Measurements from ENCODE around the gene ZNF607. TPM values are rescaled to one million over a fixed set of nuclear protein-coding genes. Genes with fewer than 3 reads are reported as not detected.

Gene ZNF607
- total RNA-seq, 1 experiment from 2014 or later, result 14.5 TPM

DNA sequence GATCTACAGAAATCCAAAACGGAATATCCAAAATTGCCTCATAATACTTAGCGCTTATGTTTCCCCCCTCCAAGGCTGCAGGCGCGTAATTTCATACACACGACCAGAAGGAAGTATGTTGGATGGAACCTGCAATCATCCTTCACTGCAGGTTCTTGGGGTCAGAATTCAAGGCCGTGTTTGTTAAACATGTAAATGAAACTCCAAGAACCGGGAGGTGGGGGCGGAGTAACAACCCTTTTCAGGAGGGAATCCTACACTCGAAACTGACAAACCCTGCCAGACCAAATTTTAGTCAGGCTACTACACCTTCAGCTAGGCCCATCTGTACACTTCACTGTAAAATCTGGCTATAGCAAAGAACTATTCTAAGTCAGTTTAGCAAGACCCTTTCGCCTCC, 1.3 kb downstream of the ZNF607 start:
- TF ChIP-seq CTCF (IDR thresholded peaks at IDR 0.05; ENCODE audit: insufficient read depth in 1 of 2, low read depth in 1 of 2, low read length in 1 of 2, severe bottlenecking in 1 of 2, unreplicated experiment in 1 of 2), result no peak
- Histone ChIP-seq H3K4me1 (0 out of 2 replicates have a peak, but pooled peaks cover 3% of the 10 kb centered on the region), H3K4me3 (ENCODE audit: low read depth, low read length) (peak overlapping the region; percentile 60), H3K36me3 (ENCODE audit: control insufficient read depth, insufficient read depth, low read length) (no peaks in the 10 kb centered on the region), H3K27me3 (replicated peaks; ENCODE audit: control insufficient read depth, insufficient read depth, low read length) (no peaks in the 10 kb centered on the region), H3K9me3 (no peaks in the 10 kb centered on the region; the same call in 1 of the 2 replicates)
- intact Hi-C loops (cut with micrococcal nuclease; ENCODE audit: unreplicated experiment), result loop anchor here (2.0 kb wide), 2 partner anchors 64 to 124 kb away; partner anchors contain the start of genes ZFP30, ZNF540 and ZNF571
- peaks cover under 1% of the 10 kb centered on the region for H3K9me3 Mint-ChIP-seq (ENCODE audit: unreplicated experiment)
- peak overlapping the region; percentile 96 for H3K4me3 Mint-ChIP-seq (ENCODE audit: unreplicated experiment)
- POLR2A ChIA-PET, result no interaction called here
- DNase-seq, result no peak
- H3K27ac Mint-ChIP-seq (ENCODE audit: unreplicated experiment), result peak overlapping the region; percentile 91
- CTCF ChIA-PET, result interaction anchor here (1.4 kb wide), 1 partner anchor 124 kb away, joined by 3 read pairs; the partner anchor contains the start of genes ZNF540 and ZNF571
- no TSS peak for BruUV-seq (replicated peaks)
- peaks cover 35% of the 10 kb centered on the region for H3K36me3 Mint-ChIP-seq (ENCODE audit: insufficient read depth, unreplicated experiment)
- peaks cover 12% of the 10 kb centered on the region for H3K4me1 Mint-ChIP-seq (ENCODE audit: low read depth, unreplicated experiment)
- no peaks in the 10 kb centered on the region for H3K27me3 Mint-ChIP-seq (ENCODE audit: insufficient read depth, unreplicated experiment)

DNA sequence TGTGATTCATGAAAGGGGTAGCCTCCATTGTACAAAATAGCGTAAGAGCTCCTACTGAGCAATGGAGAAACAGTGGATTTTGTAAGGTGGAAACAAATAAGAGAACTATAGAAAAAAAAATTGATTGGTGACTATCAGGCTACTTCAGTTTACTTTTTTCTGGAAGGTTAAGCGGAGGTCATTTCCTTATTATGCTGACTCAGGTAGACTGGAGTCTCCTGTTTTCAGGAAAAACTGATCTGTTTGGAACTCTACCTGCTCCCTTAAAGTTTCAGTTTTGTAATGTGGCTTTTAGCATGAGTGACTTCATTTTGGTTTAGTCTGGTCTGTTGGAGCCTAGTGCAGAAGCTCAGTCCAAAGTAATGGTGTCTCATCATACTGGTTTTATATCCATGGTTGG, 3.4 kb downstream of the ZNF607 start:
- Mint-ChIP-seq H3K9me3 (ENCODE audit: unreplicated experiment) (peaks cover 7% of the 10 kb centered on the region), H3K4me1 (ENCODE audit: low read depth, unreplicated experiment) (peaks cover 12% of the 10 kb centered on the region), H3K4me3 (ENCODE audit: unreplicated experiment) (no peak overlapping the region), H3K27me3 (ENCODE audit: insufficient read depth, unreplicated experiment) (no peaks in the 10 kb centered on the region), H3K36me3 (ENCODE audit: insufficient read depth, unreplicated experiment) (peaks cover 35% of the 10 kb centered on the region), H3K27ac (ENCODE audit: unreplicated experiment) (no peak overlapping the region)
- Histone ChIP-seq H3K36me3 (ENCODE audit: control insufficient read depth, insufficient read depth, low read length) (peaks cover 2% of the 10 kb centered on the region), H3K4me3 (ENCODE audit: low read depth, low read length) (no peak overlapping the region), H3K9me3 (peaks cover 8% of the 10 kb centered on the region; the same call in 1 of the 2 replicates), H3K27me3 (replicated peaks; ENCODE audit: control insufficient read depth, insufficient read depth, low read length) (no peaks in the 10 kb centered on the region), H3K4me1 (0 out of 2 replicates have a peak, but pooled peaks cover 3% of the 10 kb centered on the region)
- intact Hi-C loops (cut with micrococcal nuclease; ENCODE audit: unreplicated experiment), result no loop called here
- CTCF ChIA-PET, result no interaction called here
- TF ChIP-seq CTCF (IDR thresholded peaks at IDR 0.05; ENCODE audit: insufficient read depth in 1 of 2, low read depth in 1 of 2, low read length in 1 of 2, severe bottlenecking in 1 of 2, unreplicated experiment in 1 of 2), result no peak
- DNase-seq, result no peak
- POLR2A ChIA-PET, result no interaction called here
- BruUV-seq (replicated peaks), result no TSS peak

DNA sequence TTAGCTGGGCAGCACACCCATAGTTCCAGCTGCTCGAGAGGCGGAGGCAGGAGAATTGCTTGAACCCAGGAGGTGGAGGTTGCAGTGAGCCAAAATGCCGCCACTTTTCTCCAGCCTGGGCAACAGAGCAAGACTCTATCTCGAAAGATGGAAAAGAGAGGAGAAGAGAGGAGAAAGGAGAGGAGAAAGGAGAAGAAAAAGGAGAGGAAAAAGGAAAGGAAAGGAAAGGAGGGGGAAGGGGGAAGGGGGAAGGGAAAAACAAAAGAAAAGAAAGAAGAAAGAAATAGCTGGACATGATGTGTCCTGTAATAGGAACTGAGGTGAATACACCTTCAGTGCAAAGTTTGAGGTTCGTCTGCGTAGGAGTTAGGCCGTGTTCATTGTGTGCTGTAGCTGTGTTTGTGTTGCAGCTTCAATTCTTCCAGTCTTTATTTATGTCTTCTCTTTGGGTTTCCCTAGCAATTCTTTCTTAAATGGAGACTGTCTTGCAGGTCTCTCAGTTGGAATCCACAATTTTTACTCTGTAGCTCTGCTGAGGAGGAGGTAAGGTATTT, 13.4 kb downstream of the ZNF607 start:
- Mint-ChIP-seq H3K27me3 (ENCODE audit: insufficient read depth, unreplicated experiment) (no peaks in the 10 kb centered on the region), H3K4me3 (ENCODE audit: unreplicated experiment) (no peak overlapping the region), H3K36me3 (ENCODE audit: insufficient read depth, unreplicated experiment) (peaks cover 80% of the 10 kb centered on the region), H3K9me3 (ENCODE audit: unreplicated experiment) (peaks cover 19% of the 10 kb centered on the region), H3K27ac (ENCODE audit: unreplicated experiment) (no peak overlapping the region), H3K4me1 (ENCODE audit: low read depth, unreplicated experiment) (no peaks in the 10 kb centered on the region)
- DNase-seq, result no peak
- no peak overlapping the region for H3K4me3 ChIP-seq (ENCODE audit: low read depth, low read length)
- CTCF ChIA-PET, result no interaction called here
- H3K27me3 ChIP-seq (replicated peaks; ENCODE audit: control insufficient read depth, insufficient read depth, low read length), result no peaks in the 10 kb centered on the region
- H3K9me3 ChIP-seq, result peaks cover 24% of the 10 kb centered on the region
- POLR2A ChIA-PET, result no interaction called here
- no peaks in the 10 kb centered on the region for H3K4me1 ChIP-seq
- no TSS peak for BruUV-seq (replicated peaks)
- H3K36me3 ChIP-seq (ENCODE audit: control insufficient read depth, insufficient read depth, low read length), result peaks cover 6% of the 10 kb centered on the region
- intact Hi-C loops (cut with micrococcal nuclease; ENCODE audit: unreplicated experiment), result no loop called here
- no peak for TF ChIP-seq CTCF (IDR thresholded peaks at IDR 0.05; ENCODE audit: insufficient read depth in 1 of 2, low read depth in 1 of 2, low read length in 1 of 2, severe bottlenecking in 1 of 2, unreplicated experiment in 1 of 2)
